ENCODE measurements around the gene COPRS.
"Not testable (repeated sequence)": the region's sequence is repeated elsewhere in the genome, so short reads cannot be mapped to it uniquely, and the experiment has no call there.

Gene COPRS

GRCh38 chr17:31815212-31815730, 43.8 kb downstream of the COPRS start:
- DNase-seq (ENCODE audit: low spot score), result no peak
- no peak for TF ChIP-seq CTCF (IDR thresholded peaks at IDR 0.05; ENCODE audit: borderline replicate concordance, control extremely low read depth, extremely low read depth, insufficient read depth, missing control alignments)
- in situ Hi-C loops (cut with MboI; ENCODE audit: low sequenced_read_pairs, unreplicated experiment), result no loop called here

GRCh38 chr17:31811101-31811500, 47.9 kb downstream of the COPRS start:
- no peak for DNase-seq (ENCODE audit: low spot score)
- in situ Hi-C loops (cut with MboI; ENCODE audit: low sequenced_read_pairs, unreplicated experiment), result no loop called here
- TF ChIP-seq CTCF (IDR thresholded peaks at IDR 0.05; ENCODE audit: borderline replicate concordance, control extremely low read depth, extremely low read depth, insufficient read depth, missing control alignments), result no peak

- DNase-seq (ENCODE audit: low spot score); in situ Hi-C loops (cut with MboI; ENCODE audit: low sequenced_read_pairs, unreplicated experiment): not testable (repeated sequence)
Measured at GRCh38 chr17:31809876-31810275, 49.2 kb downstream of the COPRS start.

GRCh38 chr17:31808521-31809050, 50.5 kb downstream of the COPRS start:
- in situ Hi-C loops (cut with MboI; ENCODE audit: low sequenced_read_pairs, unreplicated experiment), result no loop called here
- TF ChIP-seq CTCF (IDR thresholded peaks at IDR 0.05; ENCODE audit: borderline replicate concordance, control extremely low read depth, extremely low read depth, insufficient read depth, missing control alignments), result no peak

GRCh38 chr17:31807846-31808245, 51.2 kb downstream of the COPRS start:
- DNase-seq (ENCODE audit: low spot score), result no peak
- in situ Hi-C loops (cut with MboI; ENCODE audit: low sequenced_read_pairs, unreplicated experiment), result no loop called here
- TF ChIP-seq CTCF (IDR thresholded peaks at IDR 0.05; ENCODE audit: borderline replicate concordance, control extremely low read depth, extremely low read depth, insufficient read depth, missing control alignments), result no peak

More at GRCh38 chr17:31808521-31809050, 50.5 kb downstream of the COPRS start:
- DNase-seq (ENCODE audit: low spot score), result no peak

- in situ Hi-C loops (cut with MboI; ENCODE audit: low sequenced_read_pairs, unreplicated experiment), result no loop called here
- TF ChIP-seq CTCF (IDR thresholded peaks at IDR 0.05; ENCODE audit: borderline replicate concordance, control extremely low read depth, extremely low read depth, insufficient read depth, missing control alignments), result no peak
- DNase-seq (ENCODE audit: low spot score), result no peak
Measured at GRCh38 chr17:31806921-31807320, 52.1 kb downstream of the COPRS start.

GRCh38 chr17:31803494-31804213, 55.4 kb downstream of the COPRS start:
- in situ Hi-C loops (cut with MboI; ENCODE audit: low sequenced_read_pairs, unreplicated experiment), result no loop called here
- no peak for DNase-seq (ENCODE audit: low spot score)
- TF ChIP-seq CTCF (IDR thresholded peaks at IDR 0.05; ENCODE audit: borderline replicate concordance, control extremely low read depth, extremely low read depth, insufficient read depth, missing control alignments), result no peak

Measured in GM13976 (cell line).